Right forelimb (tissue), 1 donor: ENCODE measurements around the gene XYLB.

Experiments
- DNase-seq: peaks from one replicate; pipeline ENCODE4 v3.0.0-alpha.2; 2018

The XYLB gene

DNA sequence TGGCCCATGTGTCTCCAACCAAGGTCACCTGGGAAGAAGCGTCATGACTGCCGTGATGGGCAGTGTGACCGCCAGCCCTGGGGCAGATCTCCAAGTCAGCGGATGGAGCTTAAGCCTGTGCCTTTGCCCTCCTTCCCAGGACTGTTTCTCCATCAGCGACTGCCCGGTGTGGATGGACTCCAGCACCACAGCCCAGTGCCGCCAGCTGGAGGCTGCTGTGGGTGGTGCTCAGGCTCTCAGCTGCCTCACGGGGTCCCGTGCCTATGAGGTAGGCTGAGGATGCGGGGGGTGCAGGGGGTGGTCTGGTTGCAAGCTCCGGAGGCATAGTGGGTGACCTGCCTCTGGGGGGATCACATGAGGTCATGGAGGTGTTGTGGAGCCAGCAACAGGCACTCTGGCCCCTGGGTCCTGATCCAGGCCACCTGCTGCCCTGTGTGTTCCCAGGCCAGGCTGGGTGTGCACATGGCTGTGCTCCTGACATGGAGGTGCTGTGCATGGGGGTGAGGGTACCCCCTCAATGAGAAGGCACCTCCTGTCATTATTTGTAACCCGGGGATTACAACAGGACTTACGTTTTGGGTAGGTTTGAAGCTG is 19.0 kb downstream of the XYLB start:
- no peak for DNase-seq

DNA sequence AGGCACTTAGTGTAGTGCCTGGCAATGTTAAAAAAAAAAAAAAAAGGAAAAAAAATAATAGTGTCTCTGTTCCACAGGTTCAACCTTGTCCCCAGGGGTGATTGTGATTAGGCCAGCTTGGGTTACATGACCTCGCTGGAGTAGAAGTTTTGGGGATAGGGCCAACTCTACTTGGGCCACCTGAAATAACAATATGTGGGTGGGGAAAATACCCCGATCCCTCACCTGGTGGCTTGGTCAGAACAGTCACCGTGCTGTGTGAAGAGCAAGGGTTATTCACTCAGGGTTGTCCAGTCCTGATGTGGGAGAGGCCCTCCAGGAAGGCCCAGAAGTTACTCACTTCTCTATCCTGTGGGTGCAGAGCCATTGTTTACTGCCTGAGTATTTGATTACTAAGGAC is 19.5 kb downstream of the XYLB start:
- no peak for DNase-seq

DNA sequence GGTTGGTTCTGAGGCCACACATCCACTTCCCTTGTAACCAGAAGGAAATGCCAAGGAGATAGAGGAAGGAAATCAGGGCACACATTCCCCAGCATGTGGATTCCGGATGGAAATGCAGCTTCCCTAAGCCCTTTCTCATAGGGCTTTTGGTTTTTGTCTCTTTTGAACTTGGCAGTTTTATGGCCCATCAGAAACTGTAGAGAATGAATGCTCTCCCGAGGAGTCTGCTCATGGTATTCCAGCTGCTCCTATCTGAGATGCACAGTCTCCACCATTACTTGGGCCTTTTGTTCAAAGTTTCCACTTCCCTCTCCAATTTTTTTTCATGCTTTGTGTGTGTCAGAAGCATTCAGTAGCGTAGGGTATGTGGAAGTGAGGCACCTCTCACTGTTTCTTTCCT is 21.2 kb downstream of the XYLB start:
- no peak for DNase-seq

GRCh38 chr3:38368238-38368637 is 21.7 kb downstream of the XYLB start:
- DNase-seq = no peak

GRCh38 chr3:38369186-38369585 is 22.6 kb downstream of the XYLB start:
- DNase-seq = no peak

DNA sequence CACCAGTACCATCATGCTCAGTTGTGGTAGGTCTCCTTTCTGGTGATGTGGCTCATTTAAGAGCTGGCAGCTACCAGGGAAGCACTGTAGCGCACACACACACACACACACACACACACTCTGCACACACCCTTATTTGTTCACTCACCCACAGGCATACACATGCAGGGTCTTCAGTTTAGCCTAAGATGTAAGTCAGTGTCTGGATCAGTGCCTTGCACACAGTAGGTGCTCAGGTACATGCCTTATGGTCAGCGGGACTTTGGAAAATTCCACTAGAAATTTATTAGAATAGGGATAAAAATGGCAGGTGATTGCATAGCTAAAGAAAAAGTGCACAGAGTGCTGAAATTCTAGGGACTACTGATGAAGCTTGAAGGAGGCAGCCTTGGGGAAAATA is 23.6 kb downstream of the XYLB start:
- no peak for DNase-seq

DNA sequence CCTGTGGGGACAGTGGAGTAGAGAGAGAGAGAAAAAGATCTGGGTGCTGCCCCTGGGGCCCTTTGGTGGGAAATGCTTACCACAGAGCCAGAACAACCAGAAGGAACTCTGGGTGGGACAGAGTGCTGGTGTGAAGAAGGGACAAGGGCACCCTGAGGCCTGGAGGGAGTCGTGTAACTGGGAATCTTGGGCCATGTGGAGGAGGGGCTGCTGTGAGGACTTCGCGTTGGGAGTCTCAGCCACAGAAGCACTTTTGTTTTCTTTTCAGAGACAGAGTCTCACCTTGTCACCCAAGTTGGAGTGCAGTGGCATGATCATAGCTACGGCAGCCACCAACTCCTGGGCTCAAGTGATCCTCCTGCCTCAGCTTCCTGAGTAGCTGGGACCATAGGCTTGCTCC is 24.3 kb downstream of the XYLB start:
- no peak for DNase-seq

DNA sequence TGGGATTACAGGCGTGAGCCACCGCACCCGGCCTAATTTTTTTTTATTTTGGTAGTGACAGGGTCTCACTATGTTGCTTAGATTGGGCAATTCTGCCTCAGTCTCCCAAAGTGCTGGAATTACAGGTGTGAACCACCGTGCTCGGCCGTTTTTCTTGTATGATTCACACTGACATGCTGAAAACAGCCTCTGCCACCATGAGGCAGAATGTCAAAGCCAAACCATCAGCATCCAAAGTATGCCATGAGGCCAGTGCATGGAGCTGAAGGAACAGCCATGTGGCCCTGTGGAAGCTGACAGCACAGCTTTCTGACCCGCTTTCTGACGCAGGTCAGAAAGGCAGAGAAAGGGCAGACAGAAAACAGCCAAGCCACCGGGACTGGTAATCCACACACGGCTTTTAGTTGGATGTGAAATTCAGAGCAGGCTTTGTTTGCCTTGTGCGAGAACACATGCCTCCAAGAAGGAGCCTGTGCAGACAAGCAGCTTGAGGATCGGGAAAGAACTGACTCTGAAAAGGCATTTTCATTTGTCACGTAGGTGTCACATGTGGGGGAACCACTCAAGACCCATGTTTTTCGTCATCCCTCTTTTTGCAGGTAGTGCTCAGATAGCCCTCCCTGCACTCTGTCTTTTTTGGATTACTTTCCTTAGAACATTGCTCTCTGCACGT is 25.1 kb downstream of the XYLB start:
- no peak for DNase-seq

- DNase-seq = no peak
These were observed 25.6 kb downstream of the XYLB start for GRCh38 chr3:38372214-38372601.

DNA sequence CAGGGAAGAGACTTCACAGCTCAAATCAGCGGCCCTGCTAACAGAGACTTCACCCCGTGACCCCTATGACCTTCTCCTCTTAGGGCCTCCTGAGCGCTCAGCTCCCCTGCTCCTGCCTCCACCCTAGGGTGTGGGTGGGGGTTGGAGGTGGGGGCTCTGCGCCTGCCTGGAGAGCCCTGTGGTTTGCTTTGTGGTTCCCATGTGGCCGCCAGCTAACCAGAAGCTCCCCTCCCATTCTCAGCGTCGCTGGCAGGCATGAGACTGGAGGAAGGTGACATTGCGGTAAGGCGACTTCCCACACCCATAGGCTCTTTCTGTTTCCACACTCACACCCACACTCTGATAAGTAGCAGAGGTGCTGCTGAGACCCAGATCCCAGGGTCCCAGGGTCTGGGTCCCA is 27.6 kb downstream of the XYLB start:
- no peak for DNase-seq

- DNase-seq = no peak
These were observed 28.5 kb downstream of the XYLB start for GRCh38 chr3:38375072-38375471.

DNA sequence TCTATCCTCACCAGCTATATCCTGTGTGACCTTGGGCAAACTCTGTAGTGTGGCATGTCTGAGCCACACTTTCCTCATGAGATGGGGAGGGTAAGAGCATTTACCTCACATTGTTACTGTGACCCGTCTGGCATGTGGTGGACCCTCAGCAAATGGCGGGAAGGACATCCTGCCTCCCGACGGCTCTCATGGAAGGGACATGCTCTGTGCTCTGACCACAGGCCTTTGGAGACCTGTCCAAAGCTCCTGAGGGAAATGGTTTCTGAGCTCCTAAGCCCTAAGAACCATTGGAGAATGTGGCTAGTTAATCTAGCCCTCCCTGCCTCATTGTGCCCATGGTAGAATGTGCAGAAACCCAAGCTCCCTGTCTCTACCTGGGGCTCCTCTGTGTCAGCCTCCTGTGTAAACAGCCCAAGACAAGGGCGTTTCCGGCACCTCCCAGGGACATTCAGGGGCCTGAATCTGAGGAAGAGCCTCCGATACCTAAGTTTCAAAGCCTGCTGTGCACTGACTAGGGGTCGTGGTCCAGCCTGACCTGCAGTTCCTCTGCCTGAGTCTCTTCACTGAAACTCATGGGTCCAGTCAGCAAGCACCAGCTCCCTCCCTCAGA is 29.0 kb downstream of the XYLB start:
- no peak for DNase-seq

DNA sequence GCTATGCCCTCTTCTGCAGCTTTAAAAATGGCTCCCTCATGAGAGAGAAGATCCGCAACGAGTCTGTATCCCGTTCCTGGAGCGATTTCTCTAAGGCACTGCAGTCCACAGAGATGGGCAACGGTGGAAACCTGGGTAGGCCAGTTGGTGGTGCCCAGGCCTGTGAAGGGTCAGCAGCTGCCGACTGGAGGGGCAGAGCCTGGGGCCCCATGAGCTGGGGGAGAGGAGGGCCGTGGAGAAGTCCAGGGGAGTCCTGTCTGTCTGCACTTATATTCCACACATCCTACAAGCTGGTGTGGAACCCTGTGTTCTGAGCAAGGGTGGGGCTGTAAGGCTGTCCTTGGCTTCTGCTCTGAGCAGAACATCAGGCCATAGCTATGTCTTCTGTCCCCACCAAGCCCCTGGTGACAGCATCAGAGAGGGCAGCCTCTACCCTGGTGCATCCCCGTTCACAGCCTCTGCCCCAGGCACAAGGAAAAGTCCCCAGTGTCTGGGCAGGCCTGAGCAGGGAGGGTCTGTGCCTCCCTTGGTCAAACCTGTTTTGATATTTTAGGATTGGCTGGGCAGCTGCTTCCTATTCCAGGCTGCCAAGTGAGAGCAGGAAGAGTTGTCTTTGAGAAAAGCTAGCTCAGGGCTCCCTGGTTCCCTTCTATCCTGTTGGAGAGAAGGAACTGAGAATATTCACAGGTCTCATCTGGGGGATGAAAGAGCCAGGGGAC is 29.7 kb downstream of the XYLB start:
- no peak for DNase-seq

DNA sequence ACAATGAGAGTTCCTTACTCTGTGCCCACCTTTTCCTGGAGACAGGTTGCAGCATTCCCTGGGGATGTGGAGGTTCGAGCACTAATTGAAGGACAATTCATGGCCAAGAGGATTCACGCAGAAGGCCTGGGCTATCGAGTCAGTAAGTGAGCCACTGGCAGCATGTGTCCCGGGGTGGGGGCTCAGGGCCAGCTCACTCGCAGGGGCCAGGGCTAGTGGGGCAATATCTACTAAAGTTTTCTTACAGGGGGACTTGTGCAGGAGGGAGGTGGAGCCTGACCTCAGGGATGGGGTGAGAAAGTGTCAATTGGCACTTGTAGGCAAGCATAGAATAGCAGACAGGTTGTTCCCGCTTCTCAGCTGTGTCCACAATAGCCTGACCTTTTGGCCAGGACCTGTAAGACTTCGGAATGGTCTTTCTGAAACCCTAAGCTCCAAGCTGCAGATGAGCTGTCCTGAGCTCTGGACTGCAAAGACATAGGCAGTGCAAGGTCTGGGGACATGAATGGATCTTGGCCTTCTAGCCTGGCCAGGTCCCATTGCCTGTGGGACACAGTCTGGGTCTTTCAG is 32.7 kb downstream of the XYLB start:
- no peak for DNase-seq

GRCh38 chr3:38382506-38383080 is 36.0 kb downstream of the XYLB start:
- DNase-seq = no peak

DNA sequence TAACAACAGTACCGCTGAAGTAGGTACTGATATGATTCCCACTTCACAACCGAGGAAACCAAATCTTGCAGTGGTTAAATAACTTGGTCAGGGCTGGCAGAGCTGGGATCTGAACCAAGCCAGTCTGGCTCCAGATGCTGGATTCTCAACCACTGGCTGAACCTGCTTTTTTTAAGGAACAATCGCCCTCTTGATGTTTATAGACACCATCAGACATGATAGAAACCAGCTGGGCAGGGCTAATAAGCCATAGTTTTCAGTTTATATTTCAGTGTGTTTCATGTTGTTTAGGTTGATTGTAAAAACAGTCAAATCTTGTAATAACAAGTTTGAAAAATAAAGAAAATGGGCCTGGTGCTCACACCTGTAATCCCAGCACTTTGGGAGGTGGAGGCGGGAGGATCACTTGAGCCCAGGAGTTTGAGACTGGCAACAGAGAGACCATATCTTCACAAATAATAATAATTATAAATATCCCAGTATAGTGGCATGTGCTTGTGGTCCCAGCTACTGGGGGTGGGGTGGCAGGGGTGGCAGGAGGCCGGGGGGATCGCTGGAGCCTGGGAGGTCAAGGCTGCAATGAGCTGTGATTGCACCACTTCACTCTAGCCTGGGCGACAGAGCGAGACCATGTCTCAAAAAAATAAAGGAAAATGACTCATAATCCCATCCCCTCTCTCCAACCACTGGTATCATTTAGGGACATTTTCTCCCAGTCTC is 36.7 kb downstream of the XYLB start:
- DNase-seq = no peak

GRCh38 chr3:38386992-38387750 is 40.6 kb downstream of the XYLB start:
- DNase-seq = no peak

GRCh38 chr3:38387862-38388261 is 41.3 kb downstream of the XYLB start:
- no peak for DNase-seq

- no peak for DNase-seq
These were observed 46.1 kb downstream of the XYLB start for GRCh38 chr3:38392604-38393163.

DNA sequence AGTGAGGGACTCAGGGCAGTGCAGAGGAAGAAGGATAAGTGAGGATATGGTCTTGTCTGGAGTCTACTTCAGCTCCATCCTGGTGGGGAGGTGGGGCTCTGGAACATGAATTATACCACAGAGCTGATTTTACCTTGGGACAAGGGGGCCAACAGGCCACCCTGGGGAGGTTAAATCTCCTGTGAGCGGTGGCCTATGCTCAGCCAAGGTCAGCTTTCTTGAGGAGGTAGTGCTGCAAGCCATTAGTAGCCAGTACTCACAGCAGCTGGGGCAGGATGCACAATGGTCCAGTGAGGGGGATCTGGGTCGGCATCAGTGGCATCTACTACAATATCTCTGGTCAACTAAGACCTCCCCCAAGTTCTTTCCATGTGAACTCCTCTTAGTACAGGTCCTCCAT is 49.7 kb downstream of the XYLB start:
- no peak for DNase-seq

DNA sequence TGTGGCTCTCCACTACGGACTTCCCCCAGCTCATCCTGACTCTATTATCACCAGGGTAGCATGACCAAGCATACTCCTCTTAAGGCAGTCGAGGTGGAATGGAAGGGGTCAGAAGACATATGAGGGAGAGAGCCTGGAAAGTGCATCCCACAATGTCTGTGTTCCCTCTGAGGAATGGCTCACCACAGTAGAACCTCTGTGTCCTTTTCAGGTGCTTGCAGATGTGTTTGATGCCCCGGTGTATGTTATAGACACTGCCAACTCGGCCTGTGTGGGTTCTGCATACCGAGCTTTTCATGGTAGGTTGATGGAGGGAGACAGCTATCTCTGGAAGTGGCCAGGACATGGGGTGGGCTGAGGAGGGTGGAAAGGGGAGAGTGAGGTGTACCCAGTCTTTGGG is 50.3 kb downstream of the XYLB start:
- no peak for DNase-seq

DNA sequence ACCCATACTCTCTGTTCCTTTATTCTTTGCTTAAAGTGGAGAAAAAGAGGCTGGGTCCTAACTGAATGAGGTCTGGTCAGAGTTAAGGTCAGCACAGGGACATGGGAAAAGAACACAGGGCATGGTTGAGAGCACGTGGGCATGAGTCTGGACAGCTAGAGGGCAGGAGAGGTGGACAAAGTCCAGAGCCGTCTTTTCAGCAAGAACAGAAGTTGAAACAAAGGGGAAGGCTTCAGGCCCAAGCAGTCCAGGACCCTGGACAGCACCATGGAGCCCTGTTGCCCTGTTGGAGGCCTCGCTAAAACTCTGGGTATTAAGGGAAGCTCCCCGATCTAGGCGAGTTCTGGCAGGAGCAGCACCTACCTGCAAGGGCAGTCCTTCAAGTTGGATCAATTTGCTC is 50.7 kb downstream of the XYLB start:
- peak; percentile 60 for DNase-seq
